ENCODE measurements around the gene TAF8.
"Not testable (repeated sequence)": the region's sequence is repeated elsewhere in the genome, so short reads cannot be mapped to it uniquely, and the experiment has no call there.

Gene TAF8, protein sequence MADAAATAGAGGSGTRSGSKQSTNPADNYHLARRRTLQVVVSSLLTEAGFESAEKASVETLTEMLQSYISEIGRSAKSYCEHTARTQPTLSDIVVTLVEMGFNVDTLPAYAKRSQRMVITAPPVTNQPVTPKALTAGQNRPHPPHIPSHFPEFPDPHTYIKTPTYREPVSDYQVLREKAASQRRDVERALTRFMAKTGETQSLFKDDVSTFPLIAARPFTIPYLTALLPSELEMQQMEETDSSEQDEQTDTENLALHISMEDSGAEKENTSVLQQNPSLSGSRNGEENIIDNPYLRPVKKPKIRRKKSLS

DNA sequence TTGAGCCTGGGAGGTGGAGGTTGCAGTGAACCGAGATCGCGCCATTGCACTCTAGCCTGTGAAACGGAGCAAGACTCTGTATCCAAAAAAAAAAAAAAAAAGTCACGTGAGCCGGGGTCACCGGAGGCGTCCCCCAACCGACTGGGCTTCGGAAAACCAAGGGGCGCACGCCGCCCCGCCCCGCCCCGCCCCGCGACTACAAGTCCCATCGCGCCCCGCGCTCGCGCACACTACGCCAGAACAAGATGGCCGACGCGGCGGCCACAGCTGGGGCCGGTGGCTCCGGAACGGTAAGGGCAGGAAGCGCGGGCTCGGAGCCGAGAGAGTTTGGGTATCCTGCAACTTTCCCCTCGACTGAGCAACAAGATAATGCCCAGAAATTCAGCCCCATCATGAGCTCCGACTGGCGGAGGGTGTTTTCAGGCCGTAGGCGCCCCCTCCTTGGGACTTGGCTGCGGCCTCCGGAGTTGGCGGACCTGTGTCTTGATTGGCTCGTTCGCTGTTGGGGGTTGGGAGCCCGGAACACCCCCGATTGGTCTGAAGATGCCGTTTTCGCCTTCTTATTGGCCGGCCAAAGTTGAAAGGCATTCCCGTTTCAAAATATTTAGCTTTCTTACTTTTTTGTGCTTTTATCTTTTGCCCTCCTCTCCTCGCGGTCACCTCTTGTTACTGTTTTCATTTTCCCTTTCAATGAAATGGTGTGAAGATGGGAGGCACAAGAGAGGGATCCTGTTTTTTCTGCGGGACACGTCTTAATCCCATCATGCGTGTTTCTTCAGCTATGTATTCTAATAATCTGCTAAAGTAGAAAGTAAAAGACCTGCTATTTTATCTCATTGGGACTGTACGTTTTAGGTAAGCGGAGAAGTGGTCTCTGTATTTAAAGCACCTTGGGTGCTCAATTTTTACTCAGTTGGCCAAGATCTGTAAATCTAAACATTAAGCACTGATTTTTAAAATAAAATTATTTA is at the start of gene TAF8:
Gene TAF8, plus strand, starts transcription at position 228 of the 971 bp plus-strand sequence. Its CDS starts 18 bp downstream, at position 246.
- peak; percentile 51 for DNase-seq

DNA sequence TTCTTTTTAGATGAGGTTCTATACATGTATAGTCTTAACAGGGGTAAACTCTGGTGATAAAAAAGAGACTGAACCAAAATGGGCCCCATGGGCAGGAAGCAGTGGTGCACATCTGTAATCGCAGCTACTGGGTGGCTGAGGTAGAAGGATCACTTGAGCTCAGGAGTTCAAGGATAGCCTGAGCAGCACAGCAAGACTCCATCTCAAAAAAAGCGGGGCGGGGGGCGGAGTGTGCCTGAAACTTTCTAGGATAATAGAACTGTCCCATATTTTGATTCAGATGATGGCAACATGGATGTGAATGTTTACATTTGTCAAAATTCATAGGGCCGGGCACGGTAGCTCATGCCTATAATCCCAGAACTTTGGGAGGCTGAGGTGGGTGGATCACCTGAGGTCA is 48.8 kb upstream of the TAF8 start:
- no peak for DNase-seq

DNA sequence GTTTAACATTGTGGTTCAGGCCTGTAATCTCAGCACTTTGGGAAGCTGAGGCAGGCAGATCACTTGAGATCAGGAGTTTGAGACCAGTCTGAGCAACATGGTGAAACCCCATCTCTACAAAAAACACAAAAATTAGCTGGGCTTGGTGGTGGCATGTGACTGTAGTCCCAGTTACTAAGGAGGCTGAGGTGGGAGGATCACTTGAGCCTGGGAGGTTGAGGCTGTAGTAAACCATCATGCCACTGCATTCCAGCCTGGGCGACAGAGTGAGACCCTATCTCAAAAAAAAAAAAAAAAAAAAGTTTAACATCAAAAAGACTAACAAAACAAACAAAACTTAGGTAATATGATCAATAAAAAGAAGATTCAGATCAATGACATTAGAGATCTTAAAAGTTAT is 46.7 kb upstream of the TAF8 start:
- DNase-seq: not testable (repeated sequence)

DNA sequence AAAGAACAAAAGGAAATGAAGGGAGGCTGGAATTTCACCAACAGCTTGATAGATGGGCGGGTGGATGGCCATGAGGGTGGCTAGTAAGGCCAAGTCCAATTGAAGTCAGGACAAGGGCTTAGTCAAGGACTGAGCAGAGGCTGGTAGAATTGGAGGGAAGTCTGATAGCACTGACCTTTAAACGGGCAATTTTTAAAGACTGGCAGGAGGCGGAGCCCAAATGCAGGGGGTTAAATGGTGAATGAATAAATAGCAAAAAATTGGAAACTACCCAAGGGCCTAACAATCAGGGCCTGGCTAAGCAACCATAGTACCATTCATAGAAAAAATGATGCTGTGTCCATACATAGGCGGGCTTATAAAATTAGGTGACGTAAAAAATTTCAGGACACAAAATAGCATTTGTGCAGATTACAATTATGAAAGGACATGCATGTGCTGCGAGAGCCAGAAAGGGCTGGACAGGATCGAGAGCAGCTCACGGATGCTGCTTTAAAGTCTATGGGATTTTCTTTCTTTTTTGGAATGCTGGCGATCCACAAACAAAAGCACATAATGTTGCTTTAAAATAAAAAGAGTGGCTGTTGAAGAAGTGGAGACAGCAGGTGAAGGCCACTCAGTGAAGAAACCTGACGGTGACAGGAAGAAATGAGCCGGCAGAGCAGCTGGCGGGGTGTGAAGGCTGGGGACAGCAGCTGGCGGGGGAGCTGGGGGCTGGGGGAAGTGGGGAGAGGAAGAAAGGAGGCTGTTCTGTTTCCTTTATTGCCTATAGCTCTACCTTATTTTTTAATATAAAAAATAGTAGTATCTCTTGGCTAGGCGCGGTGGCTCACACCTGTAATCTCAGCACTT is 42.8 kb upstream of the TAF8 start:
- DNase-seq: no peak

DNA sequence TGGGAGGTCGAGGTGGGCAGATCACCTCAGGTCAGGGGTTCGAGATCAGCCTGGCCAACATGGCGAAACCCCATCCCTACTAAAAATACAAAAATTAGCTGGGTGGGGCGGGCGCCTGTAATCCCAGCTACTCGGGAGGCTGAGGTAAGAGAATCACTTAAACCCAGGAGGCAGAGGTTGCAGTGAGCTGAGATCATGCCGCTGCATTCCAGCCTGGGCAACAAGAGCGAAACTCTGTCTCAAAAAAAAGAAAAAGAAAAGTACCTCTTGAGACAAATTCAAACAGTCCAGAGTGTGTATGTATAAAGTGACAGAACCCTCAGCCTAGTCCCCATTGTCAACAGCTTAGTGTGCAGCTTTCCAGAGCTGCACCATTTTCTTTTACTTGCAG is 42.2 kb upstream of the TAF8 start:
- DNase-seq: not testable (repeated sequence)

DNA sequence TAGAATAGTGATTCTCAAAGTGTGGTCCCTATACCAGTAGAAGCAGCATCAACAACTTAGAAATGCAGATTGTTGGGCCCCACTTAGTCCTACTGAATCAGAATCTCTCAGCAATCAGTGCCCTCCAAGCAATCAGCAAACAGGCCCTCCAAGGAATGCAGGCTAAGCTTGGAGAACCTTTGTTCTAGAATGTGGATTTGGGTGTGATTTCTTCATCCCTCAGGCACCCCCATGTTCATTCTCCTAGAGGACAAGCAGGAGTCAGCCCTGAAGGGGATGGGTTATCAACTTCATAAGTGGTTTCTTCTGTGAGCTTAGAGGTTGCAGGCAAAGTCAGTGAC is 40.5 kb upstream of the TAF8 start:
- no peak for DNase-seq

DNA sequence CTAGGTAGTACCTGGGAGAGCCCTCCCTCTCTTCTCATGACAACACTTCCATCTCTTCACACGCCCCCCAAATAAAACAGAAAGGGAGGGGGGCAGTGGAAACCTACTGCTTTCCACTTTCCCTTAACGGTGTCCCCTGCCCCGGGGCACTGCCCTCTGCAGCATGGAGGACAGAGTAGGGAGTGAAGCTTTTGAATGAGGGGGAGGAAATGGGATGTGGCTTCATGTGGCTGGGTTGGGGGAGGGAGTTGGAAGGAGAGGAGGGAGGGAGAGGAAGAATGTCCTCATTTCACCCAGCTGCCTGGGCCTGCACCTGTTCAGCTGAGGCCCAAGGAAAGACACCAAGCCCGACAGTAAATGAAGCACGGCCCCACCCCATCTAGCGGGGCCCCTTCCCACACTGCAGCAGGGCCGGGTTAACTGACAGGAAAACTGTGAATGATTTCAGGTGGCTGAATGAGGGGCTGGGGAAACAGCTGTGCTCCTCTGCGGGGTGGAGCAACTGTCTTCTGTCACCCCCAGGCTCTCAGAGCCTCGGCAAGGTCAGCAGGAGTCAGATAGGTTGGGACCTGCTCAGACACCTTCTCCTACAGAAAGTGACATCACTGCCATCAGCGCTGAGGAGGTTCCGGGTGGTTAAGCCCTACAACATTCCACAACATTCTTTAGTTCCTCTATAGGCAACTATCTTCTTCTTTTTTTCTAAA is 40.0 kb upstream of the TAF8 start:
- DNase-seq: peak; percentile 22

DNA sequence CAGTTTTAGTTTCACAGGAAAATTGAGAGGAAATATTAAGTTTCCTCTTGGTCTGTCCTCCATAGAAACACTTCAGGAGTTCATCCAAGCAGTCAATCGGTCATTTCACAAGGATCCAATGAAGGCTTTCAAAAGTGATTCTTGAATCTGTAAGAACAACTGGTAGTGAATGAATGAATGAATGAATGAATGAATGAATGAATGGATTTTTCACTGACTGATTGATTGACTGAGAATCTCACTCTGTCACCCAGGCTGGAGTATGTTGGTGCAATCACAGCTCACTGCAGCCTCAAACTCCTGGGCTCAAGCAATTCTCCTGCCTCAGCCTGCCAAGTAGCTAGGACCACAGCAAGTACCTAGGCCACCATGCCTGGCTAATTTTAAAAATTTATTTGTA is 39.4 kb upstream of the TAF8 start:
- no peak for DNase-seq

DNA sequence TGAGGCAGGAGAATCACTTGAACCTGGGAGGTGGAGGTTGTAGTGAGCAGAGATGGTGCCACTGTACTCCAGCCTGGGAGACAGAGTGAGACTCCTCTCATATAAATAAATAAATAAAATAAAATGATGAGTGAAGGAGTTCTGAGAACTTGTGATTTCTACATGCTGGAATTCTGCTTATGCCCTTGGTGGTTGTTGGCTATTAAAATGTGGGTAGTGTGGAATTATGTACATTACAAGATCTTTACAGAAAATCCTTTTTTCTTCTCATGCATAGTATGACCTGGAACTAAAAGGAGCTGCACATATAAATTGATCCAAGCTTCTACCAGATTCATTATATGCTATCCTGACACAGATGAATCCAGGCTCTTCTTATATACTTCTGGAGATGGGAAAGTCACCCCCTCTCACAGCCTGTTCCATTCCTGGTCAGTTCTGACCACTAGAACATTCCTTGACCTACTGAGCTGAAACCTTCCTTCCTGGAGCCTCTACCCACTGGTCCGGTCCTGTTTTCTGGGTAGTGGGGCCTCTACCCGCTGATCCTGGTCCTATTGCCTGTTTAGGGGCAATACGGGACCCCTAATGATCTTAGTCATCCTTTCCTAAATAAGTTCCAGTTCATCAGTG is 37.7 kb upstream of the TAF8 start:
- no peak for DNase-seq

DNA sequence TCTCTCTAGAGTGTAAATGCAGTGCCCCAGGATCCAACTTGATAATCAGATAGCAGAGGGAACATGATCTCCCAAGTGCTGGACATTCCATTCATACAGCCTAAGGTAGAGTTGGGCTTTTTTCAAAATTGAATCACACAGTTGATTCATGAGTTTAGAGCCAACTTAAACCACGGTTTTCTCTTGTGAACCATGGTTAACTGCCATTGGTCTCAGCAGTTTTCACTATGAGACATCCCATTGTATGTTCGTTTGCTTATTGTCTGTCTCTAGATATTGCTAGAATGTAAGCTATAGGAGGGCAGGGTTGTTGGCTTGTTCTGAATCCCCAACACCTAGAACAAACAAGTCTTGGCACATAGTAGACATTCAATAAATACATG is 37.2 kb upstream of the TAF8 start:
- no peak for DNase-seq

DNA sequence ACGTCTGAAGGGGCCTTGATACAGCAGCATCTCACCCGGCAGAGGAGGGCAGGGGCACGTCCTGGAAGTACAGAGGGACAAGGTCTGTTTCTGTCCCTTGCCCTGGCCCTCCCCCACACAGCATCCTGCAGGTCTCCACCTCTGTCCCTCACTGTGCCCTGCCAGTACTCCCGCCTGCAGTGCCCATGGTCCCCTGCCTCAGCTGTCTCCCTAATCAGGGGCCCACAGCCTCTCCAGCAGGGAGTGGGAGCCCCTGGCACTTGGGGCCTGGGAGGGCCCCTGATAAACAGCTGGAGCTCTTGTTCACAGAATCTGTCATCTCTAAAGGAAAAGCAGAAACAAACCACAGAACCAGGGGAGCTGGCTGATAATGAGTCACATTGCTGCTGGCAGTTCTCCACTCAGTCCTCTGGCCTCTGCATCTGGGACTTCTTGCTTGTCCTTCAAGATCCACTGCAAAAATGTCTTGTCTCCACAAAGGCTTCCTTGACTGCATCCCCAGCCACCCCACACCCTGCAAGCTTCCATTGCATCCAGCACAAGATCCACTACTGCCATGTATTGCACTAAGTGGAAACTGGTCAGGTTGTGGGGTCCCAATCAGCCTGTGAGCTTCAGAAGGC is 33.2 kb upstream of the TAF8 start:
- no peak for DNase-seq

DNA sequence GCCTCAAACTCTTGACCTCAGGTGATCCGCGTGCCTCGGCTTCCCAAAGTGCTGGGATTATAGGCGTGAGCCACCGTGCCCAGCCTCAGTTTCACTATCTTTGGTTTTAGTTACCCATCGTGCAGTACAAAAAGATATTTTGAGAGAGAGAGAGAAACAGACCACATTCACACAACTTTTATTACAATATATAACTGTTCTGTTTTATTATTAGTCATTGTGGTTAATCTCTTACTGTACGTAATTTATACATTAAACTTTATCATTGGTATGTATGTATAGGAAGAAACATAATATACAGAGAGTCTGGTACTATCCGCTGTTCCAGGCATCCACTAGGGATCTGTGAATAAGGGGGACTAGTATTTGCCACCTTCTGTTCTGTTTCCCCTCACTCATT is 29.4 kb upstream of the TAF8 start:
- DNase-seq: no peak

DNA sequence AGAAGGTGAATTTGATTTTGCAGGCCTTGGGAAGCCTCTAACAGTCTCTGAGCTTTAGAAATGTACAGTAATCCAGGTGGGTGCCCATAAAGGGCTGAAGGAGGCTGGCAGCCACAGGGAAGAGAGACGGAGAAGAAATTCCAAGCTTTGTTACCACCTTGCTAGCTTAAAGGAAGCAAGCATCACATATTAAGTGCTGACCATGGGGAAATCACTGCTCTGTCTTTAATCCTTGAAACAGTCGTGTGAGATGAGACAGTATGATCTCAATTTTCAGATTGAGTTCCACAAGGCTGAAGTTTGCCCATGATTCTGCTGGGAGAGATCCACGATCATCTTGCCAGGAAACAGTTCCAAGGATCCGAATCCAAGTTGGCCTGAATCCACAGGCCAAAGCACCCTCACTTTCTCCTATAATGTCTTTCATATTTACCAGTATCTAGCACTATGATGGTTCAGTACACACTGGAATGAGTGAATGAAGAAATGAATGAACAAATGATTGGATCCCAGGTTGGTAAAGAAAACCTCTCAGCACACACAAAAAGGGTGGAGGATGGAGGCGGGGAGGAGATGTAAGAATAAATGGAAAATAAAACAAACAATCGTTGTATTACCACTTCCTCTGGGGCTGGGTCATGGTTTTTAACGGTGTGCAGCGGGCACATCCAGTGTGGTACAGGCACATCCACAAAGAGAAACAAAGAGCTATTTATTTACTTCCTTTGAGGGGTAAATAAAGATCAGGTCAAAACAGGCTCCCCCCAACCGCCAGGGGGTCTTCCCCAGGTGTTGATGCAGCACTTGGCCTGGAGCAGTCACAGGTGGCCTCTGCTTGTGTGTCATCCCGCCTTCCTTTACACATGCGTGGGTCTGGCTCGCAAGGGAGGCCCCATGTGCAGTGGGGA is 28.2 kb upstream of the TAF8 start:
- DNase-seq: no peak

DNA sequence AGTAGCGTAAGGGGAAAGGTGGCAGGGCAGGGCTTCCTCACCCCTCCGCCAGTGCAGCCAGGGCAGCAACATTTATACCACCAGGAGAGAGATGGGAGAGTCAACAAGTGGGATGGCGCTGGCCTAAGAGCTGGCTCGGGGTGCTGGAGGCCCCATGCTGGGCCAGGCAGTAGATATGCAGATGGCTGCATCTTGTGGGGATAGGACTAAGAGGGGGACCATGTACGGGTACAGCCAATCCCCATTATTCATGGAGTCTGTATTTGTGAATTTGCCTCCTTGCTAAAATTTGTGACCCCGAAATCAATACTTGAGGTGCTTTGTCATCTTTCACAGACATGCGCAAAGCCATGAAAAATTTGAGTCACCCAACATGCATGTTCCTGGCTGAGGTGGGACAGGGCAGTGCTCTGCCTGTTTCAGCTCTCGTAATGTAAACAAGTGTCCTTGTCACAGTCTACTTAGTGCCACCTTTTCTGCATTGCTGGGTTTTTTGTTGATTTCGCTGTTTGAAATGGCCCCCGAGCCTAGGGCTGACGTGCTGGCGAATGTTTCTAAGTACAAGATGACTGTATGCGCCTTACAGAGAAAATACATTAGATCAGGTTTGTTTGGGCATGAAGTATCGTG is 27.5 kb upstream of the TAF8 start:
- DNase-seq: no peak

DNA sequence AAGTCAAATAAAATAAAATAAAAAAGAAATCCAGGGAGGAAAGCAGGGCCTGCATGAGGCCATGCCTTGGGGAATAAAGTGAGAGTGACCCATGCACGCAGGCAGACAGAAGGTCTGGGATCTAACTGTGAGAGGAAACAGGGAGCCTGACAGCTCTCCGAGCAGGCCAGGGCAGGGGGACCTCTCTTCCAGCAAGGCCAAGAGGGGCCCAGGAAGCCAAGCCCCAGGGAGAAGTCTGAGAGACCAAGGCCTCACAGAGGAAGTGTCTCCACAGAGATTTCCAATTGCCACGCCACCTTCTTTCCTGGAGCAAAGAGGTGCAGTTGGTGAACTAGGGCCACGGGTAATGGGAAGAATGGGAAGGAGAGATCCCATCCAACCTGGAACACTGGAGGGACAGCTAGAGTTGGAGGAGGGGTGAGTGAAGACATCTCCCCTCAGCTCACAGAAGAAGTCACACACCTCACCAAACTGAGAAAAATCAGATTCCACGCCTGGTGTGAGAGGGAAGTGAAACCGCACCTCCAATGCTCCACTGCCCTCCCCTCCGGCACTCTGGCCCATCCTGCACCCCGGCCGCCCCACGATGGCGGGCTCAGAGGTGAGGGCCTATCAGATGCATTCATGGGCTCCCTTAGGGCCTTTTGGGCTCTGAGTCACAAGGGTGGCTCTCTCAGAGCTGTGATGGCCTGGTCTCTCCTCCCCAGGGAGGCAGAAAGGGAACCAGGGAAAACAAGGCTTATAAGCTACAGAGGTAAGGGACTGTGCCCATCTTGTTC is 25.1 kb upstream of the TAF8 start:
- DNase-seq: no peak

DNA sequence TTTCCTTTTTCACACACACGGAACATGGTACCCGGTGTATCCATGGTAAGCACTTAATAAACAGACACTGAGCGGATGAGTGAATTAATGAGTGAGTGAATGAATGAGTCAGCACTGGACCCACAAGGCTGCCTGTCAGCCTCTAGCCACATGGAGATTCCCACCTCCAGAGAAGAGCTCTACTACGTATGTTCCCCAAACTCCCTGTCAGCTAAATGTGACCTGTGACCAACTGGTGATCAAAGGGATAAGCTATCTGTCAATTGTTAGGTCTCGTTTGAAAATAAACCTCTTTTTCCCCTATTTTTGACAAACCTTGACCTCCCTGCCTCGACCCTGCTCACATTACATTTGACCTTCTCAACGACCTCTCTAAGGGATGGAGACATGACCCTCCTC is 24.5 kb upstream of the TAF8 start:
- no peak for DNase-seq

DNA sequence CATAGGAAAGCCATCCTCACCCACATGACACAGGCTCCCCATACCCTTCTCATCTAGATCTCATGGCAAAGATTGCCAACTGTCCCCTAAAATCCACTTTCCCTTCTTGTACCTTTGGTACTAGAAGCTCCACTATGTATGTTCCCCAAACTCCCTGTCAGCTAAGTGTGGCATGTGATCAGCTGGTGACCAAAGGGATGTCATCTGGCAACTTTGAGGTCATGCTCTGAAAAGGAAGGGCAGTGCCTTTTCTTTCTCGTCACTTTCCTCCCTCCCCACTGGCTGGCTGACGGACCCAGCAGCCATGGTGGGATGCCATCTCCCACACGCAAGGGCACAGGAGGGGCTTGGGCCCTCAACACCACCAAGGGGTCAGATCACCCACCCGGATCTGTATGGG is 23.8 kb upstream of the TAF8 start:
- DNase-seq: no peak

DNA sequence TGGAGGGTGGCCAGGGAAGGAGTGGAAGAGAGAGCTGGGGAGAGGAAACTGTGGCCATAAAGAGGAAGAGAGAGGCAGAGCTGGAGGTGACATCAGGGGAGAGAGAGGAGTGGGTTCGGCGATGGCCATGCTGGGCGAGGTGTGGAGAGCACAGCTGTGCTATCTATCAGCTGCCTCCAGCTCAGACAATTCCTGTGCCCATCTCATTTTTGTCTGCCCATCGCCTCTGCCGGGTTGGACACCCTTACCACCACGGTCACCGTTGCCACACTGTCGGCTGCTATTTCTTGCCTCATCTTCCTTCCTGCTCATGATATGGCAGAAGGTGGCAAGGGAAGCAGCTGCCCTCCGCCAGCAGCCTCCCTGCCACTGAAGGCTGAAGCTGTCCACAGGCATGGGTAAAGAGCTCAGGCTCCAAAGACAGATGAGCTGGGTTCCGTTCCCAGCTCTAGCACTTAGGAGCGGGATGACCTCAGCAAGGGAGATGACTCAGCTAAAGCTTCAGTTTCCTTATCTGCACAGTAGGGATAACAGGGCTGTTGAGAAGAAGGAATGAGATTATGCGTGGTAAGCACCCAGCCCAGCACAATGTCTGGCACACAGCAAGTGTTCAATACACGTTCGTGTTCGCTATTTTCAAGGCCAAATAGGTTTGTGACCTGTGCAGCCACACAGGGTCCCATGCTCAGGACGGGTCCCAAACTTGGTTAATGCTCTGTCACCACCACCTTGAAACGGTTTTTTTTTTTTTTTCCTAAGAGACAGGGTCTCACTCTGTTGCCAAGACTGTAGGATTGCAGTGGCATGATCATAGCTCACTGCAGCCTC is 21.9 kb upstream of the TAF8 start:
- no peak for DNase-seq
